MM.1S (cell line): ENCODE measurements around the gene KCNH2.

Experiments used
- DNase-seq: peaks from one replicate; pipeline ENCODE4 v3.0.0-alpha.2; 2015
- H2AFZ ChIP-seq: fragments of 300-600 bp; sonication (generic); 2 replicates; pipeline ENCODE4 v1.6.0; 2016; ENCODE audit warnings: antibody characterized with exemption, low read length
- H3F3A ChIP-seq: fragments of 300-600 bp; sonication (generic); 2 replicates; pipeline ENCODE4 v1.6.1; 2016; ENCODE audit warnings: mild to moderate bottlenecking, antibody characterized with exemption, low read length, moderate library complexity, mixed read lengths; ENCODE audit not compliant: insufficient read depth
- H3K27ac ChIP-seq: fragments of 300-600 bp; sonication (generic); 2 replicates; pipeline ENCODE4 v1.5.1; 2016; ENCODE audit warnings: mild to moderate bottlenecking, low read length
- H3K27me3 ChIP-seq: fragments of 300-600 bp; sonication (generic); replicated peaks from 2 replicates; pipeline ENCODE4 v1.6.0; 2016; ENCODE audit warnings: low read length; ENCODE audit not compliant: insufficient read depth
- H3K36me3 ChIP-seq: fragments of 300-600 bp; sonication (generic); replicated peaks from 2 replicates; pipeline ENCODE4 v1.6.1; 2016; ENCODE audit warnings: mild to moderate bottlenecking, low read length, mixed read lengths; ENCODE audit not compliant: insufficient read depth
- H3K4me1 ChIP-seq: fragments of 300-600 bp; sonication (generic); 2 replicates; pipeline ENCODE4 v1.6.1; 2016; ENCODE audit warnings: low read length, mixed read lengths
- H3K4me2 ChIP-seq: fragments of 300-600 bp; sonication (generic); 2 replicates; pipeline ENCODE4 v1.6.0; 2016; ENCODE audit warnings: low read depth, low read length
- H3K4me3 ChIP-seq: fragments of 300-600 bp; sonication (generic); 2 replicates; pipeline ENCODE4 v1.5.1; 2016; ENCODE audit warnings: low read length, mixed read lengths
- H3K79me2 ChIP-seq: fragments of 300-600 bp; sonication (generic); 2 replicates; pipeline ENCODE4 v1.6.1; 2016; ENCODE audit warnings: mixed run types, low read length, mixed read lengths
- H3K9ac ChIP-seq: fragments of 300-600 bp; sonication (generic); 2 replicates; pipeline ENCODE4 v1.6.1; 2016; ENCODE audit warnings: low read length, mixed read lengths
- H3K9me2 ChIP-seq: fragments of 300-600 bp; sonication (generic); replicated peaks from 2 replicates; pipeline ENCODE4 v1.6.1; 2016; ENCODE audit warnings: mild to moderate bottlenecking, low read length, mixed read lengths; ENCODE audit not compliant: insufficient read depth
- H3K9me3 ChIP-seq: fragments of 300-600 bp; sonication (generic); replicated peaks from 2 replicates; pipeline ENCODE4 v1.6.1; 2016; ENCODE audit warnings: mild to moderate bottlenecking, low read length, mixed read lengths; ENCODE audit not compliant: insufficient read depth
- H4K20me1 ChIP-seq: fragments of 300-600 bp; sonication (generic); 2 replicates; pipeline ENCODE4 v1.6.1; 2016; ENCODE audit warnings: mild to moderate bottlenecking, low read length, moderate library complexity, mixed read lengths; ENCODE audit not compliant: insufficient read depth
- EZH2 ChIP-seq: fragments of 300-600 bp; sonication (generic); optimal IDR thresholded peaks from 2 replicates; pipeline ENCODE3; 2017; ENCODE audit warnings: low read depth, mild to moderate bottlenecking, antibody characterized with exemption, low read length, mixed read lengths
- EZH2phosphoT487 ChIP-seq: fragments of 300-600 bp; sonication (generic); IDR thresholded peaks from 2 replicates; pipeline ENCODE4 v1.6.1; 2018; ENCODE audit warnings: antibody characterized with exemption, low read length
- TF ChIP-seq, protein P1 (sequence below): fragments of 300-600 bp; sonication (generic); IDR thresholded peaks from 2 replicates; pipeline ENCODE4 v1.5.1; 2016; ENCODE audit warnings: antibody characterized with exemption, low read length, mixed read lengths

KCNH2 gene

DNA sequence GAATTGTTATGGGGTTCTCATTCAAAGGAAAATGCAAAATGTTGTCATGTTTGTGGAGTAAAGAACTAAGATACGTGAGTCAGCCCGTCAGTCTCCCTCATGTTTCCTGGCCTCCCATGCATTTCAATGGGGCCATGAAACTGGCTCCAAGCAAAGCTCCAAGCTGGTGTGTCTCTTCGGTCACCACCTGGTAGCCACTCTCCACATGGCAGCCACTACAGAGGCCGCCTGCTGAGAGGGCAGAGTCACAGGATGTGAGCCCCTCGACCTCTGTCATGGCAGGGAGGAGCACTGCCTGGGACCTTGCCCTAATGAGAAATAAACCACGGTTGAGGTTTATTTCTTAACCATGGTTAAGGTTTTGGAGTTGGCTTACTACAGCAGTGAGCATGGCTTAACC lies 63.2 kb downstream of the KCNH2 start:
- Histone ChIP-seq H3K9ac (no peak overlapping the region), H3K4me3 (no peak overlapping the region), H3K9me3 (no peaks in the 10 kb centered on the region), H3K9me2 (no peaks in the 10 kb centered on the region), H3K27ac (no peak overlapping the region), H3K4me1 (no peaks in the 10 kb centered on the region), H3F3A (no peaks in the 10 kb centered on the region), H3K27me3 (no peaks in the 10 kb centered on the region; the same call in 1 of the 2 replicates), H3K36me3 (no peaks in the 10 kb centered on the region), H3K4me2 (no peak overlapping the region), H2AFZ (no peak overlapping the region), H4K20me1 (no peaks in the 10 kb centered on the region), H3K79me2 (no peaks in the 10 kb centered on the region)
- DNase-seq = no peak
- TF ChIP-seq, protein P1, sequence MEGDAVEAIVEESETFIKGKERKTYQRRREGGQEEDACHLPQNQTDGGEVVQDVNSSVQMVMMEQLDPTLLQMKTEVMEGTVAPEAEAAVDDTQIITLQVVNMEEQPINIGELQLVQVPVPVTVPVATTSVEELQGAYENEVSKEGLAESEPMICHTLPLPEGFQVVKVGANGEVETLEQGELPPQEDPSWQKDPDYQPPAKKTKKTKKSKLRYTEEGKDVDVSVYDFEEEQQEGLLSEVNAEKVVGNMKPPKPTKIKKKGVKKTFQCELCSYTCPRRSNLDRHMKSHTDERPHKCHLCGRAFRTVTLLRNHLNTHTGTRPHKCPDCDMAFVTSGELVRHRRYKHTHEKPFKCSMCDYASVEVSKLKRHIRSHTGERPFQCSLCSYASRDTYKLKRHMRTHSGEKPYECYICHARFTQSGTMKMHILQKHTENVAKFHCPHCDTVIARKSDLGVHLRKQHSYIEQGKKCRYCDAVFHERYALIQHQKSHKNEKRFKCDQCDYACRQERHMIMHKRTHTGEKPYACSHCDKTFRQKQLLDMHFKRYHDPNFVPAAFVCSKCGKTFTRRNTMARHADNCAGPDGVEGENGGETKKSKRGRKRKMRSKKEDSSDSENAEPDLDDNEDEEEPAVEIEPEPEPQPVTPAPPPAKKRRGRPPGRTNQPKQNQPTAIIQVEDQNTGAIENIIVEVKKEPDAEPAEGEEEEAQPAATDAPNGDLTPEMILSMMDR = no peak
- no peak for TF ChIP-seq EZH2
- no peak for TF ChIP-seq EZH2phosphoT487

DNA sequence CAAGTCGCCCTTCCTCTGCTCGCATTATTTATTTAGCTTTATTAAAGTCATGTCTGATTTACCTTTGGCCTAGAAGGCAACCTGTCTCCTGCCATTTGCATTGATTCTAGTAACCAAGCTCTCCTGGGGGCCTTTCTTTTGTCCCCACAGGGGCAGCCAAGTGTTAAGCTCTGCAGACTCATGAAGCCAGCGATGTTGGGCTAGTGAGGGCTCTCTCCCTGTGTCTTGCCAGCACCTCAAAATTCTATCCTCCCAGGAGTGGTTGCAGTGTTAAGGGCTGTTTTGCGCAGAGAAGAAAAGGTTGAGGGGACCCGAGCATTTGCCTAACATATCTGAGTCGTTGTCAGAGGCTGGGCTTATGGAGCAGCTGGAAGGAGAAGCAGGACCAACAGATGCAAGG lies 63.9 kb downstream of the KCNH2 start:
- H3K9me2 ChIP-seq = no peaks in the 10 kb centered on the region
- no peaks in the 10 kb centered on the region for H3F3A ChIP-seq
- DNase-seq = no peak
- no peak for TF ChIP-seq EZH2phosphoT487
- TF ChIP-seq EZH2 = no peak
- TF ChIP-seq, protein P1 = no peak
- no peak overlapping the region for H3K4me2 ChIP-seq
- H3K27ac ChIP-seq = no peak overlapping the region
- no peak overlapping the region for H3K9ac ChIP-seq
- H2AFZ ChIP-seq = no peak overlapping the region
- no peak overlapping the region for H3K4me3 ChIP-seq
- no peaks in the 10 kb centered on the region; the same call in 1 of the 2 replicates for H3K27me3 ChIP-seq
- H3K4me1 ChIP-seq = no peaks in the 10 kb centered on the region
- no peaks in the 10 kb centered on the region for H3K9me3 ChIP-seq
- no peaks in the 10 kb centered on the region for H3K36me3 ChIP-seq
- no peaks in the 10 kb centered on the region for H4K20me1 ChIP-seq
- H3K79me2 ChIP-seq = no peaks in the 10 kb centered on the region

DNA sequence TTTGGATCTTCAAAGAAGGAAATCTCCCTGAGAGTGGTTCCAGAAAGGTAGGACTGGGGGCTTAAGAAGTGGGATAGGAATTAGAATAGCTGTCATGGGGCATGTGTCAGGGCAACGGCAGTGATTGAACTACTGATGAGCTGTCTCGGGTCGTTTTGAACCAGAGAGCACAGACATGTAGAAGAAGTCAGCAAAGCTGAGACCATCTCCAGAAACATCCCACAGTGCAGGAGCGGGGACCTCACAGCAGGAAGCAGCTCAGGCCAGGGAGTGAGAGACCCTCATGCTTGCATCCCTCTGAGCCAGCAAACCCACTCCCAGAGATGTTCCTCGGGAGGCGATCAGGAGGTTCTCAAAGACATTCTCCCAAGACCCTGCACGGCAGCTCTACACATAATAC lies 65.7 kb downstream of the KCNH2 start:
- no peaks in the 10 kb centered on the region; the same call in 1 of the 2 replicates for H3K27me3 ChIP-seq
- H4K20me1 ChIP-seq = no peaks in the 10 kb centered on the region
- no peaks in the 10 kb centered on the region for H3F3A ChIP-seq
- H2AFZ ChIP-seq = no peak overlapping the region
- H3K9me2 ChIP-seq = no peaks in the 10 kb centered on the region
- H3K9ac ChIP-seq = no peak overlapping the region
- H3K27ac ChIP-seq = no peak overlapping the region
- no peak overlapping the region for H3K4me3 ChIP-seq
- no peaks in the 10 kb centered on the region for H3K36me3 ChIP-seq
- H3K9me3 ChIP-seq = no peaks in the 10 kb centered on the region
- no peak overlapping the region for H3K4me2 ChIP-seq
- TF ChIP-seq, protein P1 = no peak
- TF ChIP-seq EZH2 = no peak
- TF ChIP-seq EZH2phosphoT487 = no peak
- no peak for DNase-seq
- H3K79me2 ChIP-seq = no peaks in the 10 kb centered on the region
- H3K4me1 ChIP-seq = no peaks in the 10 kb centered on the region
